RWPE1 (cell line): Measurements from ENCODE around the gene CDC42EP4.

Experiments
- CTCF ChIA-PET: fragments of 350-600 bp; sonication (Branson Sonifier 250); formaldehyde crosslinking; extraction: SDS; loops from one replicate; lab custom pipeline; 2021; lab: Yijun Ruan, JAX
- POLR2A ChIA-PET: fragments of 400-600 bp; formaldehyde crosslinking; extraction: SDS; loops from one replicate; lab custom pipeline; 2020; ENCODE audit warnings: antibody characterized with exemption; ENCODE audit not compliant: low non-redundant PET; lab: Yijun Ruan, JAX
- DNase-seq: peaks from one replicate; pipeline ENCODE4 v3.0.0; 2012; ENCODE audit warnings: low spot score
- H3K27ac ChIP-seq: fragments of 450-650 bp; 2 replicates; pipeline ENCODE4 v1.5.1; 2017
- CTCF ChIP-seq: fragments of 450-650 bp; conservative IDR thresholded peaks from 2 replicates; pipeline ENCODE4 v1.5.1; 2017; ENCODE audit warnings: low read depth, mild to moderate bottlenecking

CDC42EP4 gene

DNA sequence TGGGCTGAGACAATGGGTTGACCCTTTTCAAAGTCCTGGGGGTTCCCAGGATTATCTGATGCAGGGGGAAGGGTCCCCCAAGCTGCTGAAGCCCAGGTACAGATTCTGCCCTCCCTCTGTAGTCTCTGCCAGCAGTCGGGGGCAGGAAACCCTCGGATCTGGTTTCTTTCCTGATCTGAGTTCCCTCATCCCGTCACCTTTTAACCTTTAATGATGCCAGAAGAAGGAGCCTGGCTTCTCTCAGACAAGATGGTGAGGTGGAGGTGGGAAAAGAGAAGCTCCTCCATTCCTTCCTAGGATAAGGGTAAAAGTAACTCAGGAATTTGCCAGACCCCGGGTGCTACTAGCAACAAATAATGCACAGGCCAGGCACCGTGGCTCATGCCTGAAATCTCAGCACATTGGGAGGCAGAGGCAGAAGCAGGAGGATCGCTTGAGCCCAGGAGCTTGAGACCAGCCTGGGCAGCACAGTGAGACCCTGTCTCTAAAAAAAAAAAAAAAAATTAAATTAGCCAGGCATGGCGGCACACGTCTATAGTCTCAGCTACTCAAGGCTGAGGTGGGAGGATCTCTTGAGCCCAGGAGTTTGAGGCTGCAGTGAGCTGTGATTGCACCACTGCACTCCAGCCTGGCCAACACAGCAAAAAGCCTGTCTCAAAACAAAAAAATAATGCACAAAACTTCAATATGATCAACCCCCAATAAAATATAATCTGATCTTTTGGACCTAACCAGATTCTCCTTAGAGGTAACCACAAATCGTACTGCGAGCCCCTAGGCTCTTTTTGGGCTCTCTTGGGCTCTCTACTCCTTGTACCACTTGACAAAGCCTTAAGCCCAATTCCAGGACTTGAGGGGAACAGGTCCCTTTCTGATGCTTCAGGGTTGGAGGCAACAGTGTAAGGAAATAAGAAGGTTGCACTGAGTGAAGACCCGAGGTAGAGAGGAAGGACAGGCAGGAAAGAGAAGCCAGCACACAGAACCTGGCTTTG, 5.7 kb downstream of the CDC42EP4 start:
- no peak for DNase-seq
- ChIA-PET POLR2A (no interaction called here), CTCF (interaction anchor here (0.6 to 1.0 kb wide), 4 partner anchors 10 to 893 kb away, joined by 3 to 4 read pairs (median 3); no protein-coding TSS in a partner anchor)
- peak overlapping the region; percentile 94 for H3K27ac ChIP-seq
- TF ChIP-seq CTCF = no peak

GRCh38 chr17:73304971-73305812, 6.6 kb downstream of the CDC42EP4 start:
- peak; percentile 38 for DNase-seq

GRCh38 chr17:73304438-73304837, 7.4 kb downstream of the CDC42EP4 start:
- H3K27ac ChIP-seq = peak overlapping the region; percentile 94
- ChIA-PET POLR2A (interaction anchor here (0.6 kb wide), 1 partner anchor 34 kb away, joined by 5 read pairs; no protein-coding TSS in a partner anchor), CTCF (no interaction called here)
- TF ChIP-seq CTCF = no peak
- no peak for DNase-seq

More at GRCh38 chr17:73304971-73305812, 6.6 kb downstream of the CDC42EP4 start:
- ChIA-PET CTCF (interaction anchor here (0.6 to 1.0 kb wide), 3 partner anchors 13 to 894 kb away, joined by 3 to 5 read pairs (median 3); no protein-coding TSS in a partner anchor), POLR2A (interaction anchor here (0.6 kb wide), 1 partner anchor 34 kb away, joined by 5 read pairs; no protein-coding TSS in a partner anchor)
- H3K27ac ChIP-seq = peak overlapping the region; percentile 94
- no peak; the same call in 1 of the 2 replicates for TF ChIP-seq CTCF

DNA sequence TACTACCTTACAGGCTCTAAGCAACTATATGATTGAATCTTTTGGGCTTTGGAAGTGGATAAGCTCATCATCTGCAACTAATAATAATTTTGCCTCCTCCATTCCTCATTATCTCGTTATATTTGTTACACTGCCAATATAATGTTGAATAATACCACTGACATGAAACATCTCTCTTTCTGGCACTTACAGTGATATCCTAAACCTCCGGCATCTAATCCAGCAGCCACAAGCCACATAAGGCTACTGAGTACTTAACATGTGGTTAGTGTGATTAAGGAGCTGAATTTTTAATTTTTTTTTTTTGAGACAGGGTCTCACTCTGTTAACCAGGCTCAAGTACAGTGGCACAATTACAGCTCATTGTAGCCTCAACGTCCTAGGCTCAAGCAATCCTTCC, 9.6 kb downstream of the CDC42EP4 start:
- no peak for DNase-seq
- POLR2A ChIA-PET = interaction anchor here (0.9 kb wide), 1 partner anchor 9 kb away, joined by 4 read pairs; no protein-coding TSS in a partner anchor
- H3K27ac ChIP-seq = peak overlapping the region; percentile 56
- TF ChIP-seq CTCF = no peak
- CTCF ChIA-PET = interaction anchor here (0.6 to 1.0 kb wide), 2 partner anchors 8 to 30 kb away, joined by 3 to 4 read pairs; no protein-coding TSS in a partner anchor

DNA sequence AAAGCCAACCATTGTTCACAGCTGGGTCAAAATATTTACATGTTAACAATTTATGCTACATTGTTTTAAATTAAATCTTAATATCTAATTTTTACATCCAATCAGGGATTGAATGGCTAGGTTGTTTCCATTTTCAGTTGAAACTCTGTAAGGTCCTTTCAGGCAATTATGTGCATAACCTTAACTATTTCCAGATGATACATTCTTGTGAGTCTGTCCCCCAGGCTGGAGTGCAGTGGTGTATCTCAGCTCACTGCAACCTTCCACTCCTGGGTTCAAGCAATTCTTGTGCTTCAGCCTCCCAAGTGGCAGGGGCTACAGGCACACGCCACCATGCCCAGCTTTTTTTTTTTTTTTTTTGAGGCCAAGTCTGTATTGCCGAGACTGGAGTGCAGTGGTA, 10.4 kb downstream of the CDC42EP4 start:
- H3K27ac ChIP-seq = peak overlapping the region; percentile 47
- no peak for DNase-seq
- no peak for TF ChIP-seq CTCF
- ChIA-PET POLR2A (interaction anchor here (0.6 to 0.9 kb wide), 2 partner anchors 10 to 19 kb away, joined by 4 read pairs; no protein-coding TSS in a partner anchor), CTCF (interaction anchor here (0.6 kb wide), 1 partner anchor 31 kb away, joined by 4 read pairs; no protein-coding TSS in a partner anchor)
